GM19023 (cell line): ENCODE measurements around the gene CAND1.

Source experiments
- ATAC-seq: cut with Tn5 transposase; IDR thresholded peaks from one replicate; pipeline ENCODE4 v1.9.1; 2021; ENCODE audit warnings: mild to moderate bottlenecking, moderate library complexity; ENCODE audit not compliant: unreplicated experiment

Gene CAND1

GRCh38 chr12:67280088-67280487, 10.9 kb downstream of the CAND1 start:
- no peak for ATAC-seq

GRCh38 chr12:67280572-67280971, 11.4 kb downstream of the CAND1 start:
- ATAC-seq = no peak

GRCh38 chr12:67284561-67284960, 15.4 kb downstream of the CAND1 start:
- no peak for ATAC-seq

DNA sequence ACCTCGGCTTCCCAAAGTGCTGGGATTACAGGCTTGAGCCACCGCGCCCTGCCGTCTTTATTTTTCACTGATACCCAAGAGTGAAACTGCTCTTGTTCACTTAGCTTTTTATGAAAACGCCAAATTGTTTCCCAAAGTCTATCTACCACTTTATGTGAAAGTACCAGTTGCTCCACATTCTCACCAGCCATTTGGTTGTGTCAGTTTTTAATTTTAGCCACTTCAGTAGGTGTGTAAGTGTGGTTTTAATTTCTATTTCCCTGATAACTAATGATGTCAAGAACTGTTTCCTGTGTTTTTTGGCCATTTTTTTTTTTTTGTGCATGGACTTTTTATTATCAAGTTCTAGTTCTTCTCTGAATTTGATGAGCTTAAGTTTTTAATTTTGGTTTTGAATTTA, 17.1 kb downstream of the CAND1 start:
- ATAC-seq = no peak

DNA sequence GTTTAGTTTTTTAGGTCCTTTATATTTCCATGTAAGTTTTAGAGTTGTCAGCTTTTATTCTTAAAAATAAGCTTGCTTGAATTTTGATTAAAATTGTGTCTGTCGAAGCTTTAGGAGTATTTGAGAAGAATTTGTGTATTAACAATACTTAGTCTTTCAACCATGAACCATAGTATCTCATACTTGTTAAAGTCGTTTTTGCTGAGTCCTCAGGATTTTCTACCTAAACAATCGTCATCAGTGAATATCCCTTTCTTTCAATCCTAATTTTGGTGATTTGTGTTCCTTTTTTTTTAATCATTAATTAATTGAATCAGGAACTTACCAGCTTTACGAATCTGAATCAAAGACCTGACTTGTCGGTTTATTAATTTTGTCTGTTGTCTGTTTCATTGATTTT, 18.2 kb downstream of the CAND1 start:
- ATAC-seq = no peak

DNA sequence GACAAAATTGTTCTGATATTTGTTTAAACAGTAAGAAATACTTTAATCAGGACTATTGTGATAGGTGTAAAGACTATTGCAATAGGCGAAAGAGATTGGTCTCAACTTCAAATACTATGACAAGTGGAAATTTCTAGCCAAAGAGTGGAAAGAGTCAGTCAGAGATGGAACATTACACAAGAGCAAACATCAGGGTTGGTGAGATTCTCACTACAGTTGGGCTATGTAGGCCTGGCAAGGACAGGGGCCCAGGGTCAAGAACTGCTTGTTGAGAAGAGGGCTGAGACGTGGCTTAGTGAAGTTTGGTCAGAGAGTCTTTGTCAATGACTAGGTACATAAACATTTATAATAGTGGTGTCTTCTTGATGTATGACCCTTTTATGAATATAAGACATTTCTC, 19.4 kb downstream of the CAND1 start:
- no peak for ATAC-seq

DNA sequence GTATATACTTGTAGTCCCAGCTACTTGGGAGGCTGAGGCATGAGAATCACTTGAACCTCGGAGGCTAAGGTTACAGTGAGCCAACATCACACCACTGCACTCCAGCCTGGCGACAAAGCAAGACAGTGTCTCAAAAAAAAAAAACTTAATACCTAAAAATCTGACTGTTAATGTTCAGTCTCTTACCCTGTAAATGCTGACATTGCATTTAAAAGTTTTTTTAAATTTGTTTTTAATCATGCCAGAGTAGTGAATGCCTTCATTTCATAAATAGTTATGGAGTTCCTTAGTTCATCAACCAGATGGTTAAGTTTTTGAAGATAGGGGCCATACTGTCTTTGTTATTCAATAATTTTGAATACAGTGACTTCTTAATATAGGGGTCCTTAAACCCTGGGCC, 21.2 kb downstream of the CAND1 start:
- ATAC-seq = no peak

DNA sequence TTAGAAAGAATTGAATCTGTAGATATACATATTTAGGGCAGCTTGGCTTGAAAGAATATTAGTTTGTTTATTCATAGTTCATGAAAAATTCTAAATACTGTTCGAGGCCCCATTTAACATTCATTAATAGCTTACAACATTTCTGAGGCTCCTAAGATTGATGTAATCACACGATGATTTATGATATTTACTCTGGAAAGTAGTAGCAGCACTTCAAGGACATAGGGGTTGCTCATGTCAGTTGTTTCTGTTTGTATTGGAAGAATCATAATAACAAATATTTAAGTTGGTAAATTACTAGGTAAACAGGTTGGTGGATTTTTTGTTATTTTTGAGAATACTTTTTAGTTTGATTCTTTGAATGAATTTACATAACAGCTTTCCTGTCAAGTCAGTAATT, 30.4 kb downstream of the CAND1 start:
- ATAC-seq = no peak

DNA sequence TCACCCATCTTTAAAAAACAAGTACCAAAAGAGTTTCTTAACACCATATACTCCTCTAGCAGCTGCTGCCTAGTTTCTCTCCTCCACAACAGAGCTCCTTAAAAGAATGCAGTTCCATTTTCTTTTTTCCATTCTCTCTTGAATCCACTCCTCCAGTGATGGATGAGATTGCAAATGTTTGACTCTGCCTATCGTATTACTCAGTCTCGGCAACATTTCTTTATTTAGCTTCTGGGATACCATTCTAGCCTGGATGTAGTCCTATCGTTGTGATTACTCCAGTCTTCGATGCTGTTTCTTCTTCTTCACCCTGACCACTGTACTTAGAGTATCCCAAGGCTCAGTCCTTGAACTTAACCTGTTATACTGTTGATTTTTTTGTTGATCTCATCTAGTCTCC, 30.8 kb downstream of the CAND1 start:
- no peak for ATAC-seq

- ATAC-seq = no peak
These were observed 33.0 kb downstream of the CAND1 start for GRCh38 chr12:67302162-67302561.

GRCh38 chr12:67305544-67305943, 36.4 kb downstream of the CAND1 start:
- ATAC-seq = no peak

DNA sequence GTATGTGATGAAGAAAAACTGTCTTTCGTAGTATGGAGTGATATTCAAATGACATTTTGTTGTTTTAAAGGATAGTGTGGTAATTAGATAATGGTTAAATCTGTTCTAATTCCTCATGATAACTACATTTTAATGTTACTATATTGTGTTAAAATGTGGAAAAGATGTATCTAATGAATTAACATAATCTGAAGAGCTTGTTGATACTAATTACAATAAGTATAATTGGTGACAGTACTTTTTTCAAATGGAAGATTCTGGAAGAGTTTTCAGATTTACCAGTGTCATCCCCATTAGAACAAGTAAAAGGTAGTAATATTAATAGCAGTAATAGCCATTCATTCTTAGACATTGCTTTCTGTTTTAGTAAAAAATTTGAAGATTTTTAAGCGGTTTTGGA, 37.6 kb downstream of the CAND1 start:
- no peak for ATAC-seq

DNA sequence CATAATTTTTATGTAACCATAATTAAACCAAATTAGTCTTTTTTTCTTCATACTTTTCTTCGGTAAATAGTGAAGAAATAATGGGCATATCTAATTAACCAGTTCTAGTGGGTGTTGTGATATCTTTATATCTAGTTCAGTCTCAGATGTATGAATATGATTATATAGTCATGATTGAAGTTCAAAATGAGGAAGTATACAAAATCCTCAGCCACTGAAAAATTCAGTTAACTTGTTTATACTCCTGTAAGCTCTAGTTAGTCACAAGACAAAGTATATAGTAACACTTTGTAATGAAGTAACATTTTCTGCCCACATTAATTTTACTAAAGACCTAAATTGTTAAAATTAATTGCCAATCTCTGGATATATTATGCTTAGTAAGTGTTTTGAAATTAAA, 46.5 kb downstream of the CAND1 start:
- ATAC-seq = no peak

DNA sequence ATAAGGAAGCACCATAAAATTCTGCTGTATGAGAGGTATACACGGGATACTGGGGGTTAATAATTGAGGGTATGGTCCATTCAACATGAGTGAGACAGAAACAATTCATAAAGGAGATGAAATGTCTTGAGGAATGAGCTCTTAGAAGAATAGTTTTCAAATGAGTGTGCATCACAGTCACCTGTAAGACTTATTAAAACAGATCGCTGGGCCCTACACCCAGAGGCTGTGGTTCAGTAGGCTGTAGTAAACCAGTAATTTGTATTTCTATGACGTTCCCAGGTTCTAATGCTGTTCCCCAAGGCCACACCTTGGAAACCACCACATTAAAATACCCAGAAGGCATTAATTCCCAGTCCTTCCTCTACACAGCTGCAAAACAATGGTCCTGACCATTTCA, 49.6 kb downstream of the CAND1 start:
- ATAC-seq = no peak

DNA sequence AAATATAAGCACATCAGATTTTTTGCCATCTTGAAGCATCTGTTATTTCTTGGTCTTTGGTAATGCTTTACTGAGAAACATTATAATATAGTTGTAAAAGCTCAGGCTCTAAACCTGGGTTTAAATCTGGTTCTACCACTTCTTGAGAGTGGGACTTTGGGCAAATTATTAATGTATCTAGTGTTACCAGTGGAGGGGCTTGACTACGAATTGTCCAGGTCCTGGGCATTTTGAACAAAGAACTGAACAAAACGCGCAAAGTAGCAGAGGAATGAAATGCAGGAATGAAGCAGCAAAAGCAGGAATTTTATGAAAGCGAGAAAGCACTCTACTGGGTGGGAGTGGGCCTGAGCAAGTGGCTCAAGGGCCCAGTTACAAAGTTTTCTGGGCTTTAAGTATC, 50.8 kb downstream of the CAND1 start:
- no peak for ATAC-seq

- ATAC-seq = no peak
These were observed 51.6 kb downstream of the CAND1 start for GRCh38 chr12:67320614-67321295.

- ATAC-seq = no peak
These were observed 53.4 kb downstream of the CAND1 start for GRCh38 chr12:67322580-67322979.

DNA sequence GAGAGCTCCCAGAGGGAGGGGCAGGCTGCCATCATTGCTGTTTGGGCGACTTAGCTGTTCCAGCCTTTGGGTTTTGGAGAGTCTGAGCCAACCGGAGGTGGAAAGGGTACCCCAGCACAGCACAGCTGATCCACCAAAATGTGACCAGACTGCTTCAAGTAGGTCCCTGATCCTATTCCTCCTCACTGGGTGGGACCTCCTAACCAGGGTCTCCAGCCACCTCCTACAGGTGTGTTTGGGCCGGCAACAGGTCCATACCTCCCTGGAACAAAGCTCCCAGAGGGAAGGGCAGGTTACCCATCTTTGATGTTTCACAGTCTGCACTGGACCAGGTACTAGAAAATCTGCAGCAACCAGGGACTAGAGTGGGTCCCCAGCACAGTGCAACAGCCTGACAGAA, 53.8 kb downstream of the CAND1 start:
- no peak for ATAC-seq

GRCh38 chr12:67326637-67327036, 57.5 kb downstream of the CAND1 start:
- ATAC-seq = no peak

DNA sequence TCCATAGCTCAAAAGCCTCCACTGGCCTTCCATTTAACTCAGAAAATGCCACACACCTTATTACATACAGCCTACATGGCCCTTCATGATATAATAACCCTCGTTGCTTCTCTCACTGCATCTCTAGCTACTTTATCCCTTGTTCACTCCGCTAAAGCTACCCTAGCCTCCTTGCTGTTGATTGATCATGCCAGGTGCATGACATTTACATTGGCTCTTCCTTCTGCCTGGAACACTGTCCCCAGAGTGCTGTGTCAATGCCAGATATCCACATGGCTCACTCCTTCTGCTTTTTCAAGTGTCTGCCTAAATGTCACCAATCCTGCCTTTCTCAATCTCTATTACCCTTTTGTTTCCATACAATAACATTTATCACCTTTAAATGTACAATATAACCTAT, 58.3 kb downstream of the CAND1 start:
- ATAC-seq = no peak

GRCh38 chr12:67331123-67331522, 62.0 kb downstream of the CAND1 start:
- ATAC-seq = no peak

DNA sequence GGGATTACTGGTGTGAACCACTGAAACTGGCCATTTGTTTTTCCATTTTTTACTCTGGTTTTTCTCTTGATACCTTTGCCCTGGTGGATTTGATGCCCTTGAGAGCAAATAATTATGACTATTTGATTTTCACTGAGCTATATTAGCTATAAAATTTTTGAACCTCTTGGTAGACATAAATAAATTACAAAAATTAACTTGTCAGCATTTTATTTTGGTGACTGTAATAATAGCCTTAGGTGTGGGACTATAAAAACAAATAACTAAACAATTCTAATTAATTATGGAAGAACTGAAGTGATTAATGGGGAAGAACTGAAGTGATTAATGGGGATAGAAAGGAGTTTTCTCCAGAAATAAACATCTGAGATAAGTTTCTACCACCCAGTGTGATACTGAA, 62.7 kb downstream of the CAND1 start:
- no peak for ATAC-seq

GRCh38 chr12:67333649-67334048, 64.5 kb downstream of the CAND1 start:
- ATAC-seq = no peak
